Measurements from ENCODE around the gene ABLIM2.
"Not testable (repeated sequence)": the region's sequence is repeated elsewhere in the genome, so short reads cannot be mapped to it uniquely, and the experiment has no call there.

Gene ABLIM2

DNA sequence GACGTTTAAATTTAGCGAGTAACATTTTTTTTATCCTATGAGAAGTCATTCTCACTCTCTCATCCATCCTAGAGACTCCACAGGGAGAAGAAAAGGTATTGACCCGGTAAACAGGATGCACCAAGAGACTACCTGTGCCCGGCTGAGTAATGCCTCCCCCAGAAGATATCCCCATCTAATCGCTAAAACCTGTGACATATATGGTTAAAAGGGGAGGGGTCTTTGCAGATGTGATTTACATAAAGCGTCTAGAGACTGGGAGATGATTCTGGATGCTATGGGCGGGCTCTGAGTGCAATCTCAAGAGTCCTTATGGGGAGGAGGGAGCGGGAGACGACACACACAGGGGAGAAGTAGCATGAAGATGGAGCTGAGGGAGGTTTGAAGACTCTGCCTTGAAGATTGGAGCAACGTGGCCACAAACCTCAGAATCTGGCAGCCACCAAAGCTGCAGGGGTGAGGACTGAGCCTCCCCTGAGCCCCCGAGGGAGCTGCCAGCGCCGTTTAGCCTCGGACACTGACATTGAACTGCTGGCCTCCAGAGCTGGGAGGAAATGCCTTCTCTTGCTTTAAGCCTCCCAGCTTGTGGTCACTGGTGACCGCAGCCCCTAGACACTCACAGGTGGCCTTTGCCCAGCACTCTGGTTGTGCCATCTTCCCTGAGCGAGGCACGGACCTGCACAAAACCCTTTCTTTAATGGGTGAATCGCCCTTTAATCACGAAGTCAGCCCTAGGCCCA lies 11.2 kb downstream of the ABLIM2 start:
- no peak for TF ChIP-seq JUND (IDR thresholded peaks at IDR 0.05; ENCODE audit: low read depth)
- in situ Hi-C loops (cut with HindIII; ENCODE audit: low pct_unique_long_range_greater_than_20kb, low sequenced_read_pairs), result no loop called here
- DNase-seq (ENCODE audit: low read depth in 1 of 2, low spot score in 1 of 2), result no peak

DNA sequence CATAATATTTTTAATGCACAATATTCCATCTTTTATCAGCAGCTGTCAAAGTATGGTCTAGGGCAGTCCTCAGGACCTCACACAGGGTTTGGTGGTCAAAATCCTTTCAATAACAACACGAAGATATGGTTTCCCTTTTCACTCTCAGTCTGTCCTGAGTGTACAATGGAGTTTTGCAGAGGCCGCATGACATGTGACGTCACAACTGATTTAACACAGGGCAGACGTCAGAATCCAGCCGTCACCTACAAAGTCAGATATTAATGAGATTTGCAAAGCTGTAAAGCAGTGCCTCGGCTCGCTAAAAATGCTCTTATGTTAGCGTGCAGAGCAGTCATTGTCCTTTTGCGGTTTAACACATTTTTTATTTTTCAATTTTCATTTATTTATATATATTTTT lies 12.5 kb downstream of the ABLIM2 start:
- no peak for TF ChIP-seq JUND (IDR thresholded peaks at IDR 0.05; ENCODE audit: low read depth)
- DNase-seq (ENCODE audit: low read depth in 1 of 2, low spot score in 1 of 2), result no peak
- in situ Hi-C loops (cut with HindIII; ENCODE audit: low pct_unique_long_range_greater_than_20kb, low sequenced_read_pairs), result no loop called here

DNA sequence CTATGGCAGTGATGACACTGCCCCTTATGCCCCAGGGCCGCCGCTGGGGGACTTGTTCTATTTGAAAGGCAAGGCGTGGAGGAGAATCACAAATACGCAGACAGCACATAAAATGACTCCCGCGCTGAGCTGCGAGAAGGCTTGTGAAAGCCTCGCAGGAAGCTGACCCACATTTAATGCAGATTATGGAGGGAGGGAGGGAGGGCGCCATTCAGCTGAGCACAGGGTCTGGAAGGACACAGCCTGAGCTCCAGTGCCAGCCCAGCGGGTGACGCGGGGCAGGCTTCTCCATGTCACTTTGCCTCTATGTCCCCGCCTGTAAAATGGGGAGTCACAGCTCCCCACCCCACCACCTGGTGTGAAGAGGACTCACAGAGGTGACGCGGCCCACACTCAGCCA lies 14.3 kb downstream of the ABLIM2 start:
- no peak for DNase-seq (ENCODE audit: low read depth in 1 of 2, low spot score in 1 of 2)
- in situ Hi-C loops (cut with HindIII; ENCODE audit: low pct_unique_long_range_greater_than_20kb, low sequenced_read_pairs), result no loop called here
- TF ChIP-seq JUND (IDR thresholded peaks at IDR 0.05; ENCODE audit: low read depth), result no peak

DNA sequence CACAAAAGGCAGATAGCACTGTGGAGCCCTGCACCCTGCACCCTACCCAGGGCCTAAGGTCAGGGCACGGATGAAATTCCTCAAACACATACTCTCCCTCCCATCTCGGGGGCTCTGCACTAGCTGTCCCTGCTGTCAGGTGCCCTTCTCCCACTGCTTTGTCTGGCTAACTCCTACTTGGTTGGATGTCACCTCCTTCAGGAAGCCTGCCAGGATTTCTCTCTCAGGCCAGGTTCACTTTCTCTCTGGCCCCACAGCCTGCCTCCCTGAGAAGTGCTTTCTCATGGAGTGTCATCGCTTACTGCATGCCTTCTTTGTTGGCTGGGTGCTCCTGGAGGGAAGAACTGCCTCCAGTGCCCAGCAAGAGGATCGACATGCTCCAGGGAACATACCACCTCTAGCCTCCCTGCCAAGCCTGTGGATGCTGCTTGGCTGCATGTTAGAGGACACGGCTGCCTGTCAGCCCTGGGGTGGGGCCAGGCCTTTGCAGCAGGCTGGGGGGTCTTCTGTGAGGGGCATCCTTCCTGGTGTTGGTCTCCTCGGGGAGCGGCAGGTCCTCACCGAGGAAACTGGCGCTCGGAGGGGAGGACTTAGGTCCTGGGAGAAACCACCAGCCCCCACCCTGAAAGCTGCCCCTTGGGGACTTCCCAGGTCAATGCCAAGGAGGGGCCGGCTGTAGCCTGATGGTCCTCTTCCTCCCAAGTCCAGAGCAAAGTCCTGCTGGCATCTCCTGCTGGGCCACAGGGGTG lies 15.0 kb downstream of the ABLIM2 start:
- TF ChIP-seq JUND (IDR thresholded peaks at IDR 0.05; ENCODE audit: low read depth), result no peak
- in situ Hi-C loops (cut with HindIII; ENCODE audit: low pct_unique_long_range_greater_than_20kb, low sequenced_read_pairs), result no loop called here
- no peak for DNase-seq (ENCODE audit: low read depth in 1 of 2, low spot score in 1 of 2)

DNA sequence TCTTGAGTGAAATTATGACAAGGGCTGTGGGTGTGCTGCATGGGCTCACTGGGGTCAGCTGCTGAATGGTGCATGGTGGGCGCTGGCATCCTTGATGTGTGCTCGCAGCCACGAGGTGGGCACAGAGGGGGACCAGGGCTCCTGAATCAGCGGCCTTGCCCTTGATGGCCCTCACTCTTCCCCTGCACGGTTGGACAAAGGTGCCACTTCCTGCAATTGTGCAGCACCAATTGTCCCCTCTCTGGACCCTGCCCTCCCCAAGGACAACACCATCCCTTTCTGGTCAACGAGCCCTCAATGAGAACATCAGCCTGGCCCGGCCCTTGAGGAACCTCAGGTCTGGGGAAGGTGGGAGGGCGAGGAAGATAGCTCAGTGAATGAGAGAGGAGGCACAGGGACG lies 16.1 kb downstream of the ABLIM2 start:
- in situ Hi-C loops (cut with HindIII; ENCODE audit: low pct_unique_long_range_greater_than_20kb, low sequenced_read_pairs), result no loop called here
- TF ChIP-seq JUND (IDR thresholded peaks at IDR 0.05; ENCODE audit: low read depth), result no peak
- no peak for DNase-seq (ENCODE audit: low read depth in 1 of 2, low spot score in 1 of 2)

DNA sequence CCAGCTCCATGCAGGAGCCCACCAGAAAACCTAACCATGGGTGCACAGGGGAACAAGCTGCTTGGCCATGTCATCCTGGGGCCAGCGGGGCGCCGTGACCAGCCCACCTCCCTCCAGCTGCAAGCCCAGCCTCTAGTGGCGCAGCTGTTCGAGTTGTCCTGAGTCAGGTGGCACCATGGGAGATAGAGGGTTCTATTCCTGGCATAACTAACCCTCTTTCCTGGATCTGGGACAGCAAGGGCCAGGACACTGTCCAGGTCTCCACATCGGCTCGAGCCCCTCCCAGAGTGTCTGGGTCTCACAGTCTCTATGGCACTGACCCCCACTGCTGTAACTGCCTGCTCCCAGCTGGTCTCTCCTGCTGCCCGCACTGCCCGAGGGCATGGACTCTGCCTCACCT lies 16.7 kb downstream of the ABLIM2 start:
- in situ Hi-C loops (cut with HindIII; ENCODE audit: low pct_unique_long_range_greater_than_20kb, low sequenced_read_pairs), result no loop called here
- TF ChIP-seq JUND (IDR thresholded peaks at IDR 0.05; ENCODE audit: low read depth), result no peak

DNA sequence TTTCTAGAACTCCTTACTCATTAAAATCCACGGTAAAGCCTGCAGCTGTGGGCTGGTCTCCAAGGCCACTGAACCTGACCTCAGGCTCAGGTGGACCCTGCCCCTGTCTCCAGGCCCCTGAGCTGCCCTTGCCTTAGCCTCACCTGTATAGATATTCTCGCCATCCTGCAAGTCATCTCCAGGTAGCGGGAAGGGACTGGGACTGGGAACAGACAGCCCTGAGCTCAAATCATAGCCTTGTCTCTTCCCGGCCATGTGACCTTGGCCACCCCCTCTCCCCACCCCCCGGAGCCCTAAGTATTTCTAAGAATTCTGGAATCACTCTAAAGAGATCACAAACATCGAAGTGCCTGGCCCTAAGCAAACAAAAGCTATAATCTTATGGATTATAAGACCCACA lies 17.7 kb downstream of the ABLIM2 start:
- DNase-seq (ENCODE audit: low read depth in 1 of 2, low spot score in 1 of 2), result no peak
- in situ Hi-C loops (cut with HindIII; ENCODE audit: low pct_unique_long_range_greater_than_20kb, low sequenced_read_pairs), result no loop called here
- no peak for TF ChIP-seq JUND (IDR thresholded peaks at IDR 0.05; ENCODE audit: low read depth)

More for the DNA sequence above, 16.7 kb downstream of the ABLIM2 start:
- no peak for DNase-seq (ENCODE audit: low read depth in 1 of 2, low spot score in 1 of 2)

DNA sequence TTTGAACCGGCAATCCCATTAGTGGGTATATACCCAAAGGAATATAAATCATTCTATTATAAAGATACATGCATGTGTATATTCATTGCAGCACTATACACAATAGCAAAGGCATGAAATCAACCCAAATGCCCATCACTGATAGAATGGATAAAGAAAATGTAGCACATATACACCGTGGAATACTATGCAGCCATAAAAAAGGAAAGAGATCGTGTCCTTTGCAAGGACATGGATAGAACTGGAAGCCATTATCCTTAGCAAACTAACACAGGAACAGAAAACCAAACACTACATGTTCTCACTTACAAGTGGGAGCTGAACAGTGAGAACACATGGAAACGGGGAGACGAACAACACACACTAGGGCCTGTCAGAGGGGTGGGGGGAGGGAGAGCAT lies 18.9 kb downstream of the ABLIM2 start:
- in situ Hi-C loops (cut with HindIII; ENCODE audit: low pct_unique_long_range_greater_than_20kb, low sequenced_read_pairs); DNase-seq (ENCODE audit: low read depth in 1 of 2, low spot score in 1 of 2): not testable (repeated sequence)

DNA sequence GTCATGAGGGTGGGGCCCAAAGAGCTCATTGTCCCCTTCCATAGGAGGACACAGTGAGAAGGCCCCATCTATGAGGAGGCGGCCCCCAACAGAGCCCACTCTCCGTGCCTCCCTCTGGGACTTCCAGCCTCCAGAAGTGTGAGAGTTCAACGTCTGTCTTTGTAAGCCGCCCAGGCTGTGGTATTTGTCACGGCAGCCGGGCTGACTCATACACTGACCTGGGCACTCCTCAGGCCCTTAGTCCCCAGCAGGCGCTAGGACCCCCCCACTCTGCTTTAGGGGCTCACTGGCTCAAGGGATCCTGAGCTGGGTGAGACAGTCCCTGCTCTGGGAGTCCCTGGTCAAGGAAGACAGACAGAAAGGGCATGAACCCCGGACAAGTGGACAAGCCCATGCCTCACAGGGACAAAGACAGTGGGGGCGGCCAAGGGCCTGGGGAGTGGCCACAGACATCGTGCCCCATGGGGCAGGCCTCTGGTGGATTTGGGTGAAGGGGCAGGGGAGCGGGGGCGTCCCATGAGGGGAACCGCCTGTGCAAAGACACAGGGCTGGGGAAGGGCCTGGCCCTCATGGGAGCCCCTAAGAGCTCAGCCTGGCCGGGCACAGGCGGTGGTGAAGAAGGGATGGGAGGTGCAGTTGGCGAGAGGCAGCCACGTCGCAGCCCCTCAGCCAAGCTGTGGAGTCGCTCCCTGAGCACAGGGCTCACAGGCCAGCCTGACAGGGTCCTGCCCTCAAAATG lies 21.5 kb downstream of the ABLIM2 start:
- DNase-seq (ENCODE audit: low read depth in 1 of 2, low spot score in 1 of 2), result no peak
- no peak for TF ChIP-seq JUND (IDR thresholded peaks at IDR 0.05; ENCODE audit: low read depth)
- in situ Hi-C loops (cut with HindIII; ENCODE audit: low pct_unique_long_range_greater_than_20kb, low sequenced_read_pairs), result no loop called here

DNA sequence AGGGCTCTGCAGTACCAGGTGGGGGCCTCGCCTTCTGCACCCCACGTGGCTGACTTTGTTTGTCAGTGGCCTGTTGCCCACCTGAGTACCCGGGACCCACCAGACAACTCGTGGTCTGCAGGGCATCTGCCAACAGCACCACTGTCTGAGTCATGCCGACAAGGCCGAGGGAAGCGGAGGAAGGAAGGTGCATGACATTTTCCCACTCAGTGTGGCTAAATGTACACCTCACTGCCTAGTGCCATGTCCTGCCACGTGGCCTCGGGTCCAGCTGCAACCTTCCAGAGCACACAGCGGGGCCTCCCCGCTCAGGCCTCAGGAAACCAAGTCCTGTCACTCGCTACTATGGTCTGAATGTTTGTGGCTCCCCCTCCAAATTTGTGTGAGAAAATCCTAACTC lies 22.1 kb downstream of the ABLIM2 start:
- TF ChIP-seq JUND (IDR thresholded peaks at IDR 0.05; ENCODE audit: low read depth), result no peak
- in situ Hi-C loops (cut with HindIII; ENCODE audit: low pct_unique_long_range_greater_than_20kb, low sequenced_read_pairs), result no loop called here
- no peak for DNase-seq (ENCODE audit: low read depth in 1 of 2, low spot score in 1 of 2)

DNA sequence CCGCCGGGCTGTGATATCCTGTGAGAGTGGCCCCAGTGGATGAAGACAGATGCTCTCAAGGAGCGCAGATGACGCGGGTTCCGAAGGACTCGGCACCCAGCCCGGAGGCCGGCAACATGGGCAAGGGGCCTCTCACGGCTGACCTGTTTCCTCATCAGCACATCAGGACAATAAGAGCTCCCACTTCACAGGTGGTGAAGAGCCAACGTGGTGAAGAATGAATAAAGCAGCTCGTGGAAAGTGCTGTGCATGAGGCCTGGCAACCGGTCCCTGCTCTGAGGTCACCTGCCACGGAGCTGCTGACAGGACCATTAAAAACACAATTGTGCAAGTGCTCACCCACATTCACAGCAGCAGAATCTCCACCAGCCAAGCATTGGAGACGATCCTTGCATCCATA lies 22.9 kb downstream of the ABLIM2 start:
- no peak for DNase-seq (ENCODE audit: low read depth in 1 of 2, low spot score in 1 of 2)
- TF ChIP-seq JUND (IDR thresholded peaks at IDR 0.05; ENCODE audit: low read depth), result no peak
- in situ Hi-C loops (cut with HindIII; ENCODE audit: low pct_unique_long_range_greater_than_20kb, low sequenced_read_pairs), result no loop called here

DNA sequence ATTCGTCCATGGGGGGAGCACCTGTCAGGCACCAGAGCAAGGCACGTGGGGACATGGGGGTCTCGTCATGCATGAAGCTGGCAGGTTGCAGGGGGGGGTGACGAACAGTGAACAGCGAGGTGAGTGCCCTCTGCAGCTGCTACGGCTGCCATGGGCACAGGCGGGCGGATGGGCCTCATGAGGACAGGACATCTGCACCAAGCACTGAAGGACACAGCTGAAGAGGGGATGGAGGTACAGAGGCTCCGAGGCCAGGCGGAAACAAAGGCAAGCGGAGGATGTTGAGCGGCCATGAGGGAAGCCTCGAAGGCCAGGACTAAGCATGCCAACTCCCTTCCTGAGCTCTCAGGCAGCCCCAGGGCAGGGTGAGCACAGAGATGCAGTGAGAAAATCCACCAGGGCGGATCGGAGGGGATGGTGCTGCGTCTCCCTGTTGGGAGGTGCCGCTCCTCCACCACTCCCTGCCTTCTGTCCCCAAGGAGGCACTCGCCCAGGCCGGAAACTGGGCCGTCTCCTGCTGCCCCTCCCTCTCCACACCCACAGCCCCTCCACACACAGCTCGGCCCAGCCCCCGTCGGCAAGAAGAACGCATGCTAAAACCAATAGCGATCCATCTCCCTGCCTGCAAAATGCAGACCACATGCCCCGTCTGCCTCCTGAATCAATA lies 24.6 kb downstream of the ABLIM2 start:
- in situ Hi-C loops (cut with HindIII; ENCODE audit: low pct_unique_long_range_greater_than_20kb, low sequenced_read_pairs), result no loop called here
- DNase-seq (ENCODE audit: low read depth in 1 of 2, low spot score in 1 of 2), result no peak
- TF ChIP-seq JUND (IDR thresholded peaks at IDR 0.05; ENCODE audit: low read depth), result no peak

Data from T47D (cell line).